ENCODE measurements around the gene HIVEP3.

Gene HIVEP3

GRCh38 chr1:41511239-41511540 lies 407.5 kb downstream of the HIVEP3 start:
- no peak overlapping the region for H3K9ac ChIP-seq (ENCODE audit: low read length)
- no peaks in the 10 kb centered on the region for H3K36me3 ChIP-seq (ENCODE audit: insufficient read depth, low read length)
- H3K4me1 ChIP-seq (ENCODE audit: insufficient read depth, low read length, severe bottlenecking): peaks cover 8% of the 10 kb centered on the region
- no peaks in the 10 kb centered on the region for H4K20me1 ChIP-seq (ENCODE audit: insufficient read depth, low read length)
- no peaks in the 10 kb centered on the region for H3K9me2 ChIP-seq (ENCODE audit: low read depth, low read length)
- no peak overlapping the region for H3K4me3 ChIP-seq (ENCODE audit: low read depth, low read length, poor library complexity, severe bottlenecking)
- H3K9me3 ChIP-seq (ENCODE audit: low read length): no peaks in the 10 kb centered on the region
- no peaks in the 10 kb centered on the region for H3K79me2 ChIP-seq (ENCODE audit: insufficient read depth, low read length)
- H2AFZ ChIP-seq (ENCODE audit: low read length): no peak overlapping the region
- no peaks in the 10 kb centered on the region for H3K27me3 ChIP-seq (ENCODE audit: insufficient read depth, low read length)
- H3K27ac ChIP-seq (ENCODE audit: low read depth, low read length, poor library complexity, severe bottlenecking): no peak overlapping the region
- no peaks in the 10 kb centered on the region for H3F3A ChIP-seq (ENCODE audit: insufficient read depth, low read length)
- H3K4me2 ChIP-seq (ENCODE audit: low read length): no peak overlapping the region
- TF ChIP-seq, protein P1, sequence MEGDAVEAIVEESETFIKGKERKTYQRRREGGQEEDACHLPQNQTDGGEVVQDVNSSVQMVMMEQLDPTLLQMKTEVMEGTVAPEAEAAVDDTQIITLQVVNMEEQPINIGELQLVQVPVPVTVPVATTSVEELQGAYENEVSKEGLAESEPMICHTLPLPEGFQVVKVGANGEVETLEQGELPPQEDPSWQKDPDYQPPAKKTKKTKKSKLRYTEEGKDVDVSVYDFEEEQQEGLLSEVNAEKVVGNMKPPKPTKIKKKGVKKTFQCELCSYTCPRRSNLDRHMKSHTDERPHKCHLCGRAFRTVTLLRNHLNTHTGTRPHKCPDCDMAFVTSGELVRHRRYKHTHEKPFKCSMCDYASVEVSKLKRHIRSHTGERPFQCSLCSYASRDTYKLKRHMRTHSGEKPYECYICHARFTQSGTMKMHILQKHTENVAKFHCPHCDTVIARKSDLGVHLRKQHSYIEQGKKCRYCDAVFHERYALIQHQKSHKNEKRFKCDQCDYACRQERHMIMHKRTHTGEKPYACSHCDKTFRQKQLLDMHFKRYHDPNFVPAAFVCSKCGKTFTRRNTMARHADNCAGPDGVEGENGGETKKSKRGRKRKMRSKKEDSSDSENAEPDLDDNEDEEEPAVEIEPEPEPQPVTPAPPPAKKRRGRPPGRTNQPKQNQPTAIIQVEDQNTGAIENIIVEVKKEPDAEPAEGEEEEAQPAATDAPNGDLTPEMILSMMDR (IDR thresholded peaks at IDR 0.05; ENCODE audit: low read length): no peak
- no peak for TF ChIP-seq EZH2 (IDR thresholded peaks at IDR 0.05; ENCODE audit: borderline replicate concordance, low read length)

- H4K20me1 ChIP-seq (ENCODE audit: insufficient read depth, low read length): no peaks in the 10 kb centered on the region
- H3K9ac ChIP-seq (ENCODE audit: low read length): no peak overlapping the region
- no peak overlapping the region for H3K4me2 ChIP-seq (ENCODE audit: low read length)
- no peak for TF ChIP-seq EZH2 (IDR thresholded peaks at IDR 0.05; ENCODE audit: borderline replicate concordance, low read length)
- TF ChIP-seq, protein P1 (IDR thresholded peaks at IDR 0.05; ENCODE audit: low read length): no peak
- no peak overlapping the region for H3K27ac ChIP-seq (ENCODE audit: low read depth, low read length, poor library complexity, severe bottlenecking)
- no peaks in the 10 kb centered on the region for H3K9me3 ChIP-seq (ENCODE audit: low read length)
- no peaks in the 10 kb centered on the region for H3K27me3 ChIP-seq (ENCODE audit: insufficient read depth, low read length)
- peaks cover 4% of the 10 kb centered on the region for H3K4me1 ChIP-seq (ENCODE audit: insufficient read depth, low read length, severe bottlenecking)
- no peaks in the 10 kb centered on the region for H3K79me2 ChIP-seq (ENCODE audit: insufficient read depth, low read length)
- H3F3A ChIP-seq (ENCODE audit: insufficient read depth, low read length): no peaks in the 10 kb centered on the region
- no peak overlapping the region for H3K4me3 ChIP-seq (ENCODE audit: low read depth, low read length, poor library complexity, severe bottlenecking)
- no peaks in the 10 kb centered on the region for H3K36me3 ChIP-seq (ENCODE audit: insufficient read depth, low read length)
- H2AFZ ChIP-seq (ENCODE audit: low read length): no peak overlapping the region
- no peaks in the 10 kb centered on the region for H3K9me2 ChIP-seq (ENCODE audit: low read depth, low read length)
Measured at GRCh38 chr1:41510531-41511238, 408.0 kb downstream of the HIVEP3 start.

DNA sequence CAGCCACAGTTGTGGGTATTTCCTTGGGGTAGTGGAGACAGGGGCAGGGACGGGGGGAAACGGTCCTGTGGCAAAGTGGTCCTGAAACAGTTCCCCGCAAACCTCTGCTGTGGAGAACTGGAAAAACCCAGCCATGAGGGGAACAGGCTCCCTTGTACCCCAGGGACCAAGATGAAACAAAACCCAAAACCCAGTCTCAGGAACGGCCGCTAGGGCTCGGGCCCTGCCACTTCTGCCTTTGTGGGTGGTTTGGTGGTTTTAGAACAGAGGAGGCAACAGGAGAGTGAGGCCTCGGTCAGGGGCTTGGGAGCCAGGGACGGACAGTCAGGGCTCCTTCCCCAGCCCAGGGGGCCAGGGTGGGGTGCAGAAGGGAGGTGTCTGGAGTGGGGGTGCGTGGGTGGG lies 409.5 kb downstream of the HIVEP3 start:
- no peaks in the 10 kb centered on the region for H4K20me1 ChIP-seq (ENCODE audit: insufficient read depth, low read length)
- no peaks in the 10 kb centered on the region for H3K4me1 ChIP-seq (ENCODE audit: insufficient read depth, low read length, severe bottlenecking)
- no peaks in the 10 kb centered on the region for H3F3A ChIP-seq (ENCODE audit: insufficient read depth, low read length)
- no peak overlapping the region for H2AFZ ChIP-seq (ENCODE audit: low read length)
- TF ChIP-seq EZH2 (IDR thresholded peaks at IDR 0.05; ENCODE audit: borderline replicate concordance, low read length): no peak
- TF ChIP-seq, protein P1 (IDR thresholded peaks at IDR 0.05; ENCODE audit: low read length): no peak
- no peaks in the 10 kb centered on the region for H3K36me3 ChIP-seq (ENCODE audit: insufficient read depth, low read length)
- no peaks in the 10 kb centered on the region for H3K9me3 ChIP-seq (ENCODE audit: low read length)
- H3K4me2 ChIP-seq (ENCODE audit: low read length): no peak overlapping the region
- no peak overlapping the region for H3K9ac ChIP-seq (ENCODE audit: low read length)
- no peak overlapping the region for H3K4me3 ChIP-seq (ENCODE audit: low read depth, low read length, poor library complexity, severe bottlenecking)
- H3K79me2 ChIP-seq (ENCODE audit: insufficient read depth, low read length): no peaks in the 10 kb centered on the region
- no peak overlapping the region for H3K27ac ChIP-seq (ENCODE audit: low read depth, low read length, poor library complexity, severe bottlenecking)
- no peaks in the 10 kb centered on the region for H3K9me2 ChIP-seq (ENCODE audit: low read depth, low read length)
- H3K27me3 ChIP-seq (ENCODE audit: insufficient read depth, low read length): no peaks in the 10 kb centered on the region

Measured in OCI-LY1 (cell line).